PC-3 (cell line): ENCODE results near the gene IDI2. TPM values are rescaled to one million over a fixed set of nuclear protein-coding genes. Genes with fewer than 3 reads are reported as not detected.

Experiments
- ATAC-seq: fragments of 200-7000 bp; cut with Tn5 transposase; 2 replicates; pipeline ENCODE4 v1.9.1; 2020; ENCODE audit warnings: mild to moderate bottlenecking, moderate library complexity
- BruUV-seq: library from RNA; stranded (reverse); fragments of 400-500 nt; replicated peaks from 2 replicates; lab custom pipeline; 2021; lab: Mats Ljungman, UMichigan
- CTCF ChIA-PET: fragments of 300-600 bp; sonication (Branson Sonifier 250); formaldehyde crosslinking; loops from one replicate; lab custom pipeline; 2022; ENCODE audit warnings: antibody characterized with exemption; lab: Charles Lee
- POLR2A ChIA-PET: fragments of 300-600 bp; sonication (Branson Sonifier 250); formaldehyde crosslinking; loops from one replicate; lab custom pipeline; 2022; ENCODE audit warnings: antibody characterized with exemption; ENCODE audit not compliant: unreplicated experiment; lab: Charles Lee
- DNase-seq: peaks from one replicate; pipeline ENCODE4 v3.0.0-alpha.2; 2015
- H2AFZ ChIP-seq: fragments of 300-600 bp; sonication (generic); 2 replicates; pipeline ENCODE4 v1.6.0; 2016; ENCODE audit warnings: antibody characterized with exemption, low read length
- H3F3A ChIP-seq: fragments of 300-600 bp; sonication (generic); one replicate; pipeline ENCODE4 v1.6.0; 2017; ENCODE audit warnings: antibody characterized with exemption, low read length, control low read depth, mild to moderate bottlenecking; ENCODE audit not compliant: unreplicated experiment
- H3K27ac ChIP-seq: fragments of 300-600 bp; sonication (generic); 2 replicates; pipeline ENCODE4 v1.5.1; 2016; ENCODE audit warnings: mild to moderate bottlenecking, low read length
- H3K27me3 ChIP-seq: fragments of 300-600 bp; sonication (generic); 2 replicates; pipeline ENCODE4 v1.6.1; 2016; ENCODE audit warnings: low read length, mixed read lengths
- H3K36me3 ChIP-seq: fragments of 300-600 bp; sonication (generic); 2 replicates; pipeline ENCODE4 v1.6.1; 2016; ENCODE audit warnings: low read depth, mixed run types, low read length, mixed read lengths
- H3K4me1 ChIP-seq: fragments of 300-600 bp; sonication (generic); 2 replicates; pipeline ENCODE4 v1.5.1; 2016; ENCODE audit warnings: low read length; ENCODE audit not compliant: insufficient read depth
- H3K4me2 ChIP-seq: fragments of 300-600 bp; sonication (generic); 2 replicates; pipeline ENCODE4 v1.6.0; 2016; ENCODE audit warnings: low read length
- H3K4me3 ChIP-seq: fragments of 300-600 bp; sonication (generic); 2 replicates; pipeline ENCODE4 v1.5.1; 2016; ENCODE audit warnings: mild to moderate bottlenecking, low read length, mixed read lengths
- H3K79me2 ChIP-seq: fragments of 300-600 bp; sonication (generic); 2 replicates; pipeline ENCODE4 v1.6.1; 2017; ENCODE audit warnings: low read length, mixed read lengths
- H3K9ac ChIP-seq: fragments of 300-600 bp; sonication (generic); 2 replicates; pipeline ENCODE4 v1.6.0; 2016; ENCODE audit warnings: mild to moderate bottlenecking, low read length
- H3K9me2 ChIP-seq: fragments of 300-600 bp; sonication (generic); replicated peaks from 2 replicates; pipeline ENCODE4 v1.6.1; 2016; ENCODE audit warnings: mixed run types, low read length, mixed read lengths
- H3K9me3 ChIP-seq: fragments of 300-600 bp; sonication (generic); 2 replicates; pipeline ENCODE4 v1.6.1; 2016; ENCODE audit warnings: low read length, mixed read lengths
- H4K20me1 ChIP-seq: fragments of 300-600 bp; sonication (generic); 2 replicates; pipeline ENCODE4 v1.6.1; 2016; ENCODE audit warnings: low read length, mixed read lengths
- CTCF ChIP-seq: fragments of 300-600 bp; sonication (generic); conservative IDR thresholded peaks from 2 replicates; pipeline ENCODE4 v1.5.1; 2017; ENCODE audit warnings: antibody characterized with exemption, low read depth, mild to moderate bottlenecking, low read length
- EZH2 ChIP-seq: fragments of 300-600 bp; sonication (generic); IDR thresholded peaks from one replicate; pipeline ENCODE4 v1.6.1; 2017; ENCODE audit warnings: antibody characterized with exemption, mild to moderate bottlenecking, low read length; ENCODE audit not compliant: unreplicated experiment
- EZH2phosphoT487 ChIP-seq: fragments of 300-600 bp; sonication (generic); IDR thresholded peaks from 2 replicates; pipeline ENCODE4 v1.6.1; 2018; ENCODE audit warnings: mild to moderate bottlenecking, antibody characterized with exemption, low read length, borderline replicate concordance
- intact Hi-C: fragments of 100-400 bp; cut with micrococcal nuclease; formaldehyde crosslinking; loops from 2 replicates; pipeline ENCODE4 v1.9.0; 2023
- total RNA-seq: library from RNA; depleted of rRNA; stranded (reverse); fragments of >200 nt; gene quantifications from 2 replicates; pipeline ENCODE4 v1.2.3, GENCODE V29; 2014

IDI2 gene
- total RNA-seq, 1 experiment from 2014 or later: not detected

DNA sequence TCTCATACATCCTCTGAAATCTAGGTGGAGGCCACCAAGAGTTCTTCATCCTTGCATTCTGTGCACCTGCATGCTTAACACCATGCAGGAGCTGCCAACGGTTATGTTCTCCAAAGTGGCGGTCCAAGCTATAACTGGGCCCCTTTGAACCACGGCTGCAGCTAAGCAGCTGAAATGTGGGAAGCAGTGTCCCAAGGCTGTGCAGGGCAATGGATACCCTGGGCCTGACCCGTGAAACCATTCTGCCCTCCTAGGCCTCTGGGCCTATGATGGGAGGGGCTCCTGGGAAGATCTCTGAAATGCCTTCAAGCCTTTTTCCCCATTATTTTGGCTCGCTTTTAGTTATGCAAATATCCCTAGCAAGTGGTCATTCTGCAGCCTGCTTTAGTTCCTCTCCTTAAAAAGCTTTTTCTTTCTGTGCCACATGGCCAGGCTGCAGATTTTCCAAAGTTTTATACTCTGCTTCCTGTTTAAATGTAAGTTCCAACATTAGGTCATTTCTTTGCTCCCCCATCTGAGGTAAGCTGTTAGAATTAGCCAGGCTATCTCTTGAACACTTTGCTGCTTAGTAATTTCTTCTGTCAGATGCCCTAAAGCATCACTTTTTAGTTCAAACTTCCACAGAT lies 45.1 kb downstream of the IDI2 start:
- no peak for TF ChIP-seq EZH2
- TF ChIP-seq CTCF: no peak
- no peak for TF ChIP-seq EZH2phosphoT487
- H3K4me1 ChIP-seq: no peaks in the 10 kb centered on the region
- POLR2A ChIA-PET: no interaction called here

GRCh38 chr10:978826-979421 lies 46.7 kb downstream of the IDI2 start:
- POLR2A ChIA-PET: no interaction called here
- Histone ChIP-seq H2AFZ (no peak overlapping the region), H3F3A (no peaks in the 10 kb centered on the region), H3K4me3 (no peak overlapping the region), H3K4me2 (no peak overlapping the region), H3K27ac (no peak overlapping the region), H3K27me3 (no peaks in the 10 kb centered on the region), H3K9me2 (no peaks in the 10 kb centered on the region), H3K9me3 (no peaks in the 10 kb centered on the region), H3K4me1 (no peaks in the 10 kb centered on the region), H4K20me1 (no peaks in the 10 kb centered on the region), H3K79me2 (no peaks in the 10 kb centered on the region), H3K36me3 (no peaks in the 10 kb centered on the region), H3K9ac (no peak overlapping the region)
- CTCF ChIA-PET: no interaction called here
- ATAC-seq: no peak
- BruUV-seq: no TSS peak
- no peak for DNase-seq
- intact Hi-C loops: no loop called here
- no peak for TF ChIP-seq CTCF
- TF ChIP-seq EZH2phosphoT487: no peak
- TF ChIP-seq EZH2: no peak

More for the DNA sequence above, 45.1 kb downstream of the IDI2 start:
- Histone ChIP-seq H2AFZ (no peak overlapping the region), H3K79me2 (no peaks in the 10 kb centered on the region), H3K9me3 (no peaks in the 10 kb centered on the region), H3K36me3 (no peaks in the 10 kb centered on the region), H3K4me3 (no peak overlapping the region), H3K9me2 (no peaks in the 10 kb centered on the region), H4K20me1 (no peaks in the 10 kb centered on the region), H3F3A (no peaks in the 10 kb centered on the region), H3K4me2 (no peak overlapping the region), H3K27me3 (no peaks in the 10 kb centered on the region), H3K27ac (no peak overlapping the region), H3K9ac (no peak overlapping the region)
- CTCF ChIA-PET: no interaction called here
- intact Hi-C loops: no loop called here
- no TSS peak for BruUV-seq
- no peak for DNase-seq
- ATAC-seq: no peak

DNA sequence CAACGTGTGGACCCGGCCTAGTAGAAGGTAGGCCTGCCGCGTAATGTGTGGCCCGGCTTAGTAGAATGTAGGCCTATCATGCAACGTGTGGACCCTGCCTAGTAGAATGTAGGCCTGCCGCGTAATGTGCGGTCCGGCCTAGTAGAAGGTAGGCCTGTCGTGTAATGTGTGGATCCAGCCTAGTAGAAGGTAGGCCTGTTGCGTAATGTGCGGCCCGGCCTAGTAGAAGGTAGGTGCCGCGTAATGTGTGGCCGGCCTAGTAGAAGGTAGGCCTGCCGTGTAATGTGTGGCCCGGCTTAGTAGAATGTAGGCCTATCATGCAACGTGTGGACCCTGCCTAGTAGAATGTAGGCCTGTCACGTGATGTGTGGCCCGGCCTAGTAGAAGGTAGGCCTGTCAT lies 49.3 kb downstream of the IDI2 start:
- intact Hi-C loops: no loop called here
- Histone ChIP-seq H4K20me1 (no peaks in the 10 kb centered on the region), H3K4me2 (no peak overlapping the region), H3K9me2 (no peaks in the 10 kb centered on the region), H3K36me3 (no peaks in the 10 kb centered on the region), H3K4me1 (no peaks in the 10 kb centered on the region), H3K79me2 (no peaks in the 10 kb centered on the region), H3K27me3 (no peaks in the 10 kb centered on the region), H3F3A (no peaks in the 10 kb centered on the region), H3K4me3 (no peak overlapping the region), H3K27ac (no peak overlapping the region), H3K9ac (no peak overlapping the region), H2AFZ (no peak overlapping the region), H3K9me3 (no peaks in the 10 kb centered on the region)
- no TSS peak for BruUV-seq
- no peak for ATAC-seq
- DNase-seq: no peak
- CTCF ChIA-PET: no interaction called here
- POLR2A ChIA-PET: no interaction called here
- TF ChIP-seq EZH2phosphoT487 (no peak), CTCF (no peak)
